ENCODE measurements around the gene DNAJC5. TPM values are rescaled to one million over a fixed set of nuclear protein-coding genes. Genes with fewer than 3 reads are reported as not detected.

DNAJC5 gene
- total RNA-seq, 1 experiment from 2014 or later: 79.6 TPM

DNA sequence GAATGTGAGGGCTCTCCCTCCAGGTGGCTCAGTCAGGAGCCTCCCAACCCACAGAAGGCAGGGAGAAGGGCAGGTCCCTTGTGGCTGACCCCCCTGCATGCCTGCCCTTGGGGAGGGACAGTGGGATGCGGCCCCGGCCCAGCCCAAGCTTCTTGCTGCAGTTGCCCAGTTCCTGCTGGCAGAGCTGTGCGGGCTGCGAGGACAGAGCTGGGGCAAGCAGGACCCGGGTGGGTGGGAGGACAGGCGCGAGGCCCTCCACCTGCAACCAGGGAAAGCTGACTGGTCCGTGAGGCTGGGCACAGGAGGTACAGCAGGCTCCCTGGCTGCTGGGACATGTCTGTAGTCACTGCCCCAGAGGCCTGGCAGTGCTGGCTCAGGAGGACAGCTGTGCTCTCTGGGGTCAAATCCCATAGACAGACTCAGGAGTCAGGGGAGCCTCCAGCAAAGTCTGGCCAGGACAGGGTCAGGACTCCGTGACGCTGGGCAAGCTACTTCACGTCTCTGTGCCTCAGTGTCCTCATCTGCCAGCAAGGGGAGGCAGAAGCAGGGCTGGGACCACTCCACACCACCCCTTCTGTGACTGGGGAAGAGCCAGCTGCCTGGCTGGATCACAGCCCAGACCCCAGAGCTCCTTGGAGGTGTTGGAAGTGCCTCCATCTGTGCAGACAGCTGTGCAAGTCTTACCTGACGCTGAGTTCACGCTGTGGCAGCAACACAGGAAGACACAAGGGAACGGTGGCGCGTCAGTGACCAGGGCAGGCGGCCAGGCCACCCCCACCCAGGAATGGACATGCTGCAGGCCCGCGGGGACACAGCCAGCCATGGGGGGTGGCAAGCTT is 48.3 kb downstream of the DNAJC5 start:
- no peak for DNase-seq
- Histone ChIP-seq H3K36me3 (peaks cover 62% of the 10 kb centered on the region), H3K4me1 (no peaks in the 10 kb centered on the region), H3K9me3 (replicated peaks) (peaks cover 4% of the 10 kb centered on the region), H3K27ac (no peak overlapping the region), H3K4me3 (no peak overlapping the region), H3K27me3 (no peaks in the 10 kb centered on the region)

DNA sequence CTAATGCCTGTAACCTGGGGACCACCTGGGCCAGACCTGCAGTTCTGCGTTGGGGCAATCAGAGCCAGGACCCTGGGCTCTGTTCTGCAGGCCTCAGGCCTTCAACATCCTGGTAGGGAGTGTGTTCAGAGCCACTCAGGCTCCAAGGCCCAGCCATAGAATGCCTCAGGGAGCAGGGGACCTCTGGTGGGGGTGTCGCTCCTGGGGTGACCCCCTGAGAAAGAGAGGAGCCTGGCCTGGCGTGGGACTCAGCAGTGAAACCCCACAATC is 48.8 kb downstream of the DNAJC5 start:
- H3K36me3 ChIP-seq: peaks cover 59% of the 10 kb centered on the region
- DNase-seq: no peak
- peaks cover 2% of the 10 kb centered on the region; the same call in 1 of the 2 replicates for H3K4me1 ChIP-seq
- peaks cover 3% of the 10 kb centered on the region for H3K9me3 ChIP-seq (replicated peaks)
- no peaks in the 10 kb centered on the region for H3K27me3 ChIP-seq
- no peak overlapping the region for H3K27ac ChIP-seq
- no peak overlapping the region for H3K4me3 ChIP-seq

DNA sequence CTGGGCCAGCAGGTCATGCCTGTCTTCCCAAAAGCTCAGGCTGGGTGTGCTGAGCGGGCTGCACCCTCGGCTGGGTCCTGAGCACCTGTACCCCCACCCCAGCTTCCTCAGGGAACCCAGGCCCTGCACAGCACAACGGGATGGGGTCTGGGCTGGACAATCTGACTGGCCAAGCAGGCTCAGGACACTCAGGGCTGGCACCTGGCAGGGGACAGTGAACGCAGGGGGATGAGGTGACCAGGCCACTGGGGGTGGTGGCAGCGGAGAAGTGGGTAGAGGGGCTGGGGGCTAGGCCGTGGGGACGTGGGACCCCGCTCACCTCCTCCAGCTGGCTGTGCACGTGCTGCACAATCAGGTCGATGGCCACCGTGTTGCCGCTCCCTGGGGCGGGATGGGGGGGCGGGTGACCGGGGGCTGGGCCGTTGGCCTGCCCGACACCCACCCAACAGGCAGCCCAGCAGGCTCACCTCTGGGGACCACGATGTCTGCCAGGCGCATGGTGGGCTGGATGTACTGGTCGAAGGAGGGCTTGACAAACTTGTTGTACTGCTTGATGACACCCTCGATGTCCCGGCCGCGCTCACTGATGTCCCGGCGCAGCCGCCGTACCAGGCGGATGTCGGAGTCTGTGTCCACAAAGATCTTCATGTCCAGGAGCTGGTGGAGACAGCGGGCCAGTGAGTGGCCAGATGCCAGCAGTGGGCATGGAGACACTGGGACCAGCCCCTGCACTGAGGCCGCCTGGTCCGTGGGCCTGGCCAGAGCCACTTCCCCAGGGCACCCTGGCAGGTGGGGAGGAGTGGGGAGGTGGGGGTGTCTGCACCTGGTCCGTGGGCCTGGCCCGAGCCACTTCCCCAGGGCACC is 49.4 kb downstream of the DNAJC5 start:
- no peak for DNase-seq
- H3K27me3 ChIP-seq: no peaks in the 10 kb centered on the region
- H3K4me1 ChIP-seq: peaks cover 4% of the 10 kb centered on the region; the same call in 1 of the 2 replicates
- no peak overlapping the region for H3K4me3 ChIP-seq
- H3K36me3 ChIP-seq: peaks cover 53% of the 10 kb centered on the region
- no peak overlapping the region for H3K27ac ChIP-seq
- no peaks in the 10 kb centered on the region; the same call in 1 of the 2 replicates for H3K9me3 ChIP-seq (replicated peaks)

DNA sequence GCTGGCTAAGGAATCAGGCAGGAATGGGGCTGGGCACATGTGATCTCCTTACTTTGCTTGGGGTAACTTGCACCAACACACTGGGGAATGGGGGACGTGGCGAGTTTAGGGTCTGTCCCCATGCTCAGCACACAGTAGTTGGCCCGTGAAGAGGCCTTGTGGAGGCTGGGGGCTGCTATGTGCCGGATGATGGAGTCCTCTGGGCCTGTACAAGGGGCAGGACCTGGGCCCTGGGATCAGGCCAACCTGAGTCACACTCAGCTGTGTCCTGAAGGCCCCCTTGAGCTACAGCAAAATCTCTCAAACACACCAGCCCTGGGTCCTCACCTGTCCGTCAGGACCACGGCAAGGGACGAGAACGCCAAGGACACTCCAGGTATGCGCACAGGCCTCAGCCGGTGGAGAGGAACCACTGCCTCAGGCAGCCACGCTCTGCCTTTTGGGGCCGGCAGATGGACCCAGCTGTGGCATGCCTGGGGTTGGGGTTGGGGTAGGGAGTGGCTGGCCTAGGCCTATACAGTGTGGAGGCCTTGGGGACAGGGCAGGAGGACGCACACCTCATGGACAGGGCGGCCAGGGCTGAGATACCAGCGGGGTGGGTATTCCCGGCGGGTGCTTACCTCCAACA is 50.2 kb downstream of the DNAJC5 start:
- H3K36me3 ChIP-seq: peaks cover 45% of the 10 kb centered on the region
- no peaks in the 10 kb centered on the region; the same call in 1 of the 2 replicates for H3K9me3 ChIP-seq (replicated peaks)
- H3K27ac ChIP-seq: no peak overlapping the region
- no peak for DNase-seq
- H3K4me3 ChIP-seq: no peak overlapping the region
- H3K27me3 ChIP-seq: no peaks in the 10 kb centered on the region
- peaks cover 9% of the 10 kb centered on the region for H3K4me1 ChIP-seq

DNA sequence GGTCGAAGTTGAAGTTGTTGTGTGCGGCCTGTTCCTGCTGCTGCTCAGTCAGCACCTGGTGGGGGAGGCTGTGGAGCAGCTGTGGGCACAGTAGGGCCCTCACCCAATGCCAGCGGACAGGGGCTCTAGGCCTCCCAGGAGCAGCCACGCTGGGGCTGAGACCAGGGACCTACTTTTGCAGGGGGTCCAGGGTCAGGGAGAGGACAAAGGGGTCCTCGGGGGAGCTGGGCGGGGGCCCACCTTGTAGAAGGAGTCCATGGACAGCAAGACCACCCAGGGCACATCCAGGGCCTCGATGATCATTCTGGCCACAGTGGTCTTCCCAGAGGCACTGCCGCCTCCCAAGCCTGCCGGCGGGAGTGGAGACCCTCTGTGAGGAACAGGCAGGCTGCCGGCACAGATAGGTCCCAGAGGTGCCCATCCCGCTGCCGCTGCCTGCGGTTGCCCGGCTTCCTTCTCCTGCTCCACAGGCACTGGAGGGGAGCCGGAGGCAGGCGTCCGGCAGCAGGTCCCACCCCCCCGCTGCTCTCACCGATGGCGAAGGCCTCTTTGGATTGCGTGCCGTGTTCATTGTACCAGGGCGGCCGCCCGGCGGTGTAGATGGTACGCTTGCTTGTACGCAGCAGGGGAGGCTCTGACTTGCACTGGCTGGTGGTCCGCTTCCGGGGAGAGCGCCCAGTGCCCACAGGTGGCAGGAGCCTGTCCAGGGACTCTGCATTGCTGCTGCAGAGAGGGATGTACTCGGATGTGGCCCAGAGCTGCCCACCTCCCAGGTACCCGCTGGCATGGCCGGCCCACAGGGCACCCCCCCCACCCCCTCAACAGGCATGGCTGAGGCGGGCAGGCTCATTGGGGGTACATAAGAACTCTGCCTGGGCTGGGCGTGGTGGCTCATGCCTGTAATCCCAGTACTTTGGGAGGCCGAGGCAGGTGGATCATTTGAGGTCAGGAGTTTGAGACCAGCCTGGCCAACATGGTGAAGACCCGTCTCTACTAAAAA is 51.3 kb downstream of the DNAJC5 start:
- peaks cover 20% of the 10 kb centered on the region for H3K4me1 ChIP-seq
- no peaks in the 10 kb centered on the region for H3K27me3 ChIP-seq
- peaks cover 34% of the 10 kb centered on the region for H3K36me3 ChIP-seq
- DNase-seq: no peak
- H3K4me3 ChIP-seq: no peak overlapping the region
- H3K9me3 ChIP-seq (replicated peaks): no peaks in the 10 kb centered on the region
- no peak overlapping the region for H3K27ac ChIP-seq

DNA sequence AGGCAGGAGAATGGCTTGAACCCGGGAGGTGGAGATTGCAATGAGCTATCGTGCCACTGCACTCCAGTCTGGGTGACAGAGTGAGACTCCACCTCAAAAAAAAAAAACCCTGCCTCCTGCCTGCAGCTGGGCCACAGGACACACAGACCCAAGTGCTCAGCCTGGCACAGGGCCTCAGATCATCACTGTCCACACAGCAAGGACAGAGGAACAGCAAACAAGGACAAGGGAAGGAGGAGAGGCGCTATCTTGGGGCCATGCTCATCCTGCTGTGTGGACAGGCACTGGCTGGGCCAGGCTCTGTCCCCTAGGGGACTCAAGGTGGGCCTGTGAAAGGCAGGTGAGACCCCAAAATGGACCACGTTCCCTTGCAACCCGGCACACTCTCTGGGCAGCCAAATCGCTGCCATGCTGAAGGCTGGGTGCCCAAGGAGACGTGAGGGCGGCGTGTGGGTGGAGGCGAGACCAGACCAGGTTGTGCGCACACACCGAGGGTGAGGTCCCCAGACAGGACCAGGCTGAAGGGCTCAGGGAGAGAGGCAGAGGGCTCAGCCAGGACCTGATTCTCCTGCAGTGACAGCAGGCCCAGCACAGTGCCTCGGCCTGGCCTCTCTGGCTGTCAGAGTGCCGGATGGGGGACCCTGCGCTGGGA is 52.2 kb downstream of the DNAJC5 start:
- H3K27me3 ChIP-seq: no peaks in the 10 kb centered on the region
- peaks cover 30% of the 10 kb centered on the region for H3K36me3 ChIP-seq
- H3K9me3 ChIP-seq (replicated peaks): no peaks in the 10 kb centered on the region
- H3K27ac ChIP-seq: no peak overlapping the region
- no peak overlapping the region for H3K4me3 ChIP-seq
- H3K4me1 ChIP-seq: peaks cover 20% of the 10 kb centered on the region
- no peak for DNase-seq

DNA sequence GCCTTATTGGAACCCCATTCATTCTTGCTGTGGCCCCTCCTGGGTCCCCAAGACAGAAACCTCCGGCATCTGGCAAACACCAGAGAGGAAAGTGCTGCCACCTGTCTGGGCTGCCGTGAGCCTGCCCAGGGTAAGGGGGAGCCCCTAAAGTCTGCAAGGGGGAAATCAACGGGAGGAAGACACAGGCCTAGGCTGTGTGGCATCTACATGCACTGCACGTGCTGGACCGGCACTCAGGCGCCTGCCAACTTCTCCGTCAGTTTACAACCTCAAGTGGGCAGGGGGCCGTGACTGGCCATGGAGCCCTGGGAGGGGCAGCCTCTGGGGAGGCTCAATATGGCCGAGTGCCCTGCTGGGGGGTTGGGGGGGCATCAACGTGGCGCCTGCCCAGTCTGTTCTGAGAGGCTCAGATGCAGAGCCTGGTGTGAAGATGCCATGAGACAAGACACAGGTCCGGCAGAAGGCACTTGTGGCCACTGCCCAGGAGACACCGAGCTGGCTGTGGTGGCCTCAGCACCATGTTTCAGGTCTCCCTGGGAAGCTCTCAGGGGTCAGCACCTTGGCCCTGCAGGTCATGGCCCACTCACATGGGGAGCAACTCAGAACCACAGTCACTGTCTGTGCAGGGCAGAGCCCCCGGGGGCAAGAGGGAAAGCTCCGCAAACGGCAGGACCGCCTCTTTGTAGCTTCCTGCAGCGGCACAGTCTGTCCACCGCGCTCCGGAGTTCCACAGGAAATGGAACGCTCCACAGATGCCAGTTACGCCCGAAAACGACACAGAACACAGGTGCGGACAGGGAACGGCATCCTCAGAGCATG is 52.9 kb downstream of the DNAJC5 start:
- Histone ChIP-seq H3K36me3 (peaks cover 24% of the 10 kb centered on the region), H3K9me3 (replicated peaks) (no peaks in the 10 kb centered on the region), H3K4me3 (no peak overlapping the region), H3K27me3 (no peaks in the 10 kb centered on the region), H3K27ac (no peak overlapping the region), H3K4me1 (peaks cover 20% of the 10 kb centered on the region)
- no peak for DNase-seq

DNA sequence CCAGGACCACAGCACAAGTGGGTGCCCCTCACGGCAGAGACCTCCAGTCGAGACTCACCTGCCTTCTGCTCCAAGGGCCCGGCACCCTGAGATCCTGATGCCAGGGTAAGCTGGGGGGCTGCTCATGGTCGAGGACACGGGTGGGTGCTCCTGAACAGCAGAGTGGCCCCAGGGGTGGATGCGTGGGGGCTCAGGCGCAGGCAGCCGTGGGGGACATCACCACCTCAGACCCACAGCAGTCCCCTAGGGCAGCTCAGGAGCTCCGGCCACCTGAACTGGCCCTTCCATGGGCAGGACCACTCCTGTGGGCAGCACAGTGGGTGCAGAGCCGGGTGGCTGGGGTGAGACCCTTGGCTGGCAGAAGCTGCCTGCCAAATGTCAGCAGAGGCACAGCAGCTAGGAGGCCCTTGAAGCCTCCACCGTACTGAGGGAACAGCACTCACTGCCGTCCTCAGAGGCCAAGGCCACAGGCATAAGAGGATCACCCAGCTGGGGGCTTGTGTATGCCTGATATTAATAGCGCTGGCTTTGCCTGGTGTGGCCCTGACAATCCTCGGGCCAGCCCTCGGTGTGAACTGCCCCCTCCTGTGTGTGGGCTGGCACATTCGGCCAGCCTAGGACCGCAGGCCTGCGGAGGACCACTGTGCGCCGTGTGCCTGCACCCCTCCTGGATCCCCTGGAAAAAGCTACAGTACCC is 55.9 kb downstream of the DNAJC5 start:
- Histone ChIP-seq H3K4me1 (peaks cover 20% of the 10 kb centered on the region), H3K36me3 (peaks cover under 1% of the 10 kb centered on the region; the same call in 1 of the 2 replicates), H3K9me3 (replicated peaks) (no peaks in the 10 kb centered on the region), H3K4me3 (no peak overlapping the region), H3K27me3 (no peaks in the 10 kb centered on the region), H3K27ac (no peak overlapping the region)
- no peak for DNase-seq

DNA sequence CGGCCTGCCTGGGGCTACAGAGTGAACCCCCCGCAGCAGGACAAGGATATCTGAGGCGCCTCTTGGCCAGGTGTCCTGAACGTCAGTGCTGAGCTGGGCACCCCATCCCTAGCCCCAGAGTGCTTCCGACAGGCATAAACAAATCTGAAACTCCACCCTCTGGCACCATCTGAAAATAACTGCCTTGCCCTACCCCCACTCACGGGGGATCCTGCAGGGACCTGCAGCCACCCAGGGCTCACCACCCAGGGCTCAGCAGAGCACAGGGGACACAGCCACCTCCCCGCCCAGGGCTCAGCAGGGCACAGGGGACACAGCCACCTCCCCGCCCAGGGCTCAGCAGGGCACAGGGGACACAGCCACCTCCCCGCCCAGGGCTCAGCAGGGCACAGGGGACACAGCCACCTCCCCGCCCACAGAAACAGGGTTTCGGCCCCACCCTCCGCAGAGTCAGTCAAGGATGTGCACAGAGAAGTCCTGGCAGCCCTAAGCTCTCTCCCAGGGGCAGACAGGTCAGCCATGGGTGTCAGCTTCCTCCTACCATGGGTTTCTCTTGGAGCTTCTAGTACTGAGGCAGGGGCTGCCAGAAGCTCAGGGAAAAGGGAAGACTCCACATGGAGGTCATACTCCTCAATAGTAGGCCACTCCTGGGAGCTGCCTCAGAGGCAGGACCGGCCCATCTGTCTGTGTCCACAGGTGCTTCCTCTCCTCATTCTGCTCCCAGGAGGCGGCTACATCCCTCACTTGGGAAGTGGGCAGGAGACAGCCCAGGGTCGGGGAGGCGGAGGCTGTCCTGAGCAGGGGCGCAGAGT is 56.7 kb downstream of the DNAJC5 start:
- DNase-seq: no peak
- Histone ChIP-seq H3K27me3 (no peaks in the 10 kb centered on the region), H3K27ac (no peak overlapping the region), H3K4me1 (peaks cover 21% of the 10 kb centered on the region), H3K9me3 (replicated peaks) (no peaks in the 10 kb centered on the region), H3K36me3 (no peaks in the 10 kb centered on the region), H3K4me3 (no peak overlapping the region)

DNA sequence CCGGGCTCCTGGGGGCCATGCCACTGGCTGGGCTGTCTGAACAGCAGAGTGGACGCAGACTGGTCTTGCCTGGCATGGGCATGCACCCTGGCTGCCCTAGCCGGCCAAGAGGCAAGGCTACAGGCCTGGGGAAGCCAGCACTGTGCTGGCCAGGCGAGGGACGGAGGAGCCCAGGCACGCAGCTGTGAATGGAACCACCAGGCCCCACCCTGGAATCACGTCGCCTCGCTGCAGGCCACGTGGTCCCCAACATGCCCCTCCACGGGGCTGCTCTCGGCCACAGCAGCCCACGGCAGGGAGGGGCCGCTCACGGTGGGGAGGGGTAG is 57.2 kb downstream of the DNAJC5 start:
- Histone ChIP-seq H3K9me3 (replicated peaks) (no peaks in the 10 kb centered on the region), H3K4me1 (peaks cover 23% of the 10 kb centered on the region), H3K36me3 (no peaks in the 10 kb centered on the region), H3K27me3 (no peaks in the 10 kb centered on the region), H3K4me3 (no peak overlapping the region), H3K27ac (no peak overlapping the region)
- no peak for DNase-seq

DNA sequence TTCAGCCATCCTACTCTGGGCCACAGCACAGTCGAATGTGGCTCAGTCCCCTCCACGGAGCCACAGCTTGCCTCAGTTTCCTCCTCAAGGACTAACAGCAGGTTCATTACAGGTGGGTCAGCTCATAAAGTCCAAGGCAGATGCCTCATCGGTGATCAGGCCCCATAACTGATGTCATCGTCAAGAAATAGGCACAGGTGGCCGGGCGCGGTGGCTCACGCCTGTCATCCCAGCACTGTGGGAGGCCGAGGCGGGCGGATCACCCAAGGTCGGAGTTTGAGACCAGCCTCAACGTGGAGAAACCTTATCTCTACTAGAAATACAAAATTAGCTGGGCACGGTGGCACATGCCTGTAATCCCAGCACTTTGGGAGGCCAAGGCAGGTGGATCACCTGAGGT is 57.8 kb downstream of the DNAJC5 start:
- peaks cover 23% of the 10 kb centered on the region for H3K4me1 ChIP-seq
- H3K9me3 ChIP-seq (replicated peaks): no peaks in the 10 kb centered on the region

DNA sequence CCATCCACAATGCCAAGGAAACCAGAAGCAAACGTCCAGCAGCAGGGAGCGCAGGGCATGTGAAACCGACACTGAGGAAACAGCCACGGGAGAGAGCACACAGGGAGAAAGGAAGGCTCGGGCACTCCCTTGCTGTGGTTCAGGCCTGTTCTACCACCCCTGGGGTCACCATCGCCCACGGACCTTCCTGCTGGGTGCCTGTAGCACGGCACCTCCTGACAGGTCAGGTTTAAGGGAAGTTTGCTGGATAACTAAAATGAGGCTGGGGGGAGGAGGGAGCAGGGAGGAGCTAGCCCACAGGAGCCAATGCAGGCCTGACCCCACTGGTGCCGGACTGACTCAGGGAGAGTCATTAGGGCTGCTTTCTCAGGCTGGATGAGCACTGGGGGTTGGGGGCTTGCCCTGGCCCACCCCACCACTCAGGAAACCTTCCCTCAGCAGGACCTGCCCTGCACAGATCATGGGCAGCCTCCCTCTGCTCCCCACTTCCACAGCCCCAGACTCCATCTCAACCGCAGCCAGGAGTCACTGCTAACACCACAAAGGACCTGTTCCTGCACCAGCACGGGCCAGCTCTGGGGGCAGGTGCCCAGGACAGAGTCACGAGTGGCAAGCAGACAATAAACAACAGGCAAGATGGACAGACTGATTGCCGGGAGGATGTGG is 59.0 kb downstream of the DNAJC5 start:
- Histone ChIP-seq H3K9me3 (replicated peaks) (no peaks in the 10 kb centered on the region), H3K36me3 (no peaks in the 10 kb centered on the region), H3K4me3 (no peak overlapping the region), H3K27ac (no peak overlapping the region), H3K4me1 (peaks cover 20% of the 10 kb centered on the region), H3K27me3 (no peaks in the 10 kb centered on the region)
- no peak for DNase-seq

More for the DNA sequence above, 57.8 kb downstream of the DNAJC5 start:
- no peak for DNase-seq
- no peaks in the 10 kb centered on the region for H3K36me3 ChIP-seq
- no peak overlapping the region for H3K4me3 ChIP-seq
- no peak overlapping the region for H3K27ac ChIP-seq
- no peaks in the 10 kb centered on the region for H3K27me3 ChIP-seq
